GM19328 (cell line): ENCODE data around the gene RAD23B.

ENCODE experiments used
- ATAC-seq: cut with Tn5 transposase; IDR thresholded peaks from one replicate; pipeline ENCODE4 v1.9.1; 2021; ENCODE audit warnings: mild to moderate bottlenecking, moderate library complexity; ENCODE audit not compliant: unreplicated experiment

RAD23B gene

GRCh38 chr9:107334103-107334776 lies 51.2 kb downstream of the RAD23B start:
- ATAC-seq, result no peak

DNA sequence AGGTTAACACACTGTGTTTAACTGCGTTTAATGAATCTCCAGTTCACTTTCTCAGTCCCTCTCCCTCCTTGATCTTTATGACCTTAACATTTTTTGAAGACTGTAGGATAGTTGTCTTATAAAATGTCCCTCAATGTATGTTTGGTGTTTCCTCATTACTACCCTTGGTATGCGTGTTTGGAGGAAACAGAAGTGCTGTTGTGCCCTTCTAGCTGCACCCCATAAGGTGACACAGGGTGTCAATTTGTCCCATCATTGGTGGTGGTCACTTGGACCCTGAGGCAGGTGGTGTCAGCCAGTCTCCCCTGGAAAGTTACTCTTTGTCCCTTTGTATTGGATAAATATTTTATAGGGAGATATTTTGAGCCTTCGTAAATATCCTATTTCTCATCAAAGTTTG lies 52.3 kb downstream of the RAD23B start:
- ATAC-seq, result no peak

DNA sequence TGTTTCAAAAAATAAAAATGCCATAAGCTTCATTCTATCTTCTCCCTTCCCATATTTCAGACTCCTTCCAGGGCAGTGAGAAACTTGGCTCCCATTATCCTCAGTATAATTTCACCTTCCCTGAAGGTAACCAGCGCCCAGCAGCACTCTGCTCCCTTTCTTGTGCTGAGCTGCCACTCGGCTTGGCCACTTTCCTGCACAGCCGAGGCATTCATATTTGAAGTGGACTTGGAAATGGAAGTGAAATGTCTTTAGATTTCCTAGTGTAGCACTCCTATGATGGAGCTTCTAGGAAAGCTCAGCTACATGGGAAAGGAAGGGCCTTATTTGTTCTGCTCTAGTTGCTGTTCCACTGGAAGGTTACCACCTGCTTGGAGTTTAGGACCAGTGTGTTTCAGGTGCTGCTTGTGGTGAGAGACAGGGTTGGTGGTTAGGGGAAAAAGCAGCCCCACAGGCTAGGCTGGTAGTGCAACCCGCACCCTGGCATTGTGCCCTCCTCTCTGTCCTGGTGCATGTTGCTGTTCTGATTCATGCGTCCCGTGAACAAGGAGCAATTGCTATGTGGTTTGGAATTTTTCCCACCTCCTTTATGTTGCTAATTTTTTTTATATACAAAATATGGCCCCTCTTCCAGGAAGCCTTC lies 53.8 kb downstream of the RAD23B start:
- ATAC-seq, result no peak

DNA sequence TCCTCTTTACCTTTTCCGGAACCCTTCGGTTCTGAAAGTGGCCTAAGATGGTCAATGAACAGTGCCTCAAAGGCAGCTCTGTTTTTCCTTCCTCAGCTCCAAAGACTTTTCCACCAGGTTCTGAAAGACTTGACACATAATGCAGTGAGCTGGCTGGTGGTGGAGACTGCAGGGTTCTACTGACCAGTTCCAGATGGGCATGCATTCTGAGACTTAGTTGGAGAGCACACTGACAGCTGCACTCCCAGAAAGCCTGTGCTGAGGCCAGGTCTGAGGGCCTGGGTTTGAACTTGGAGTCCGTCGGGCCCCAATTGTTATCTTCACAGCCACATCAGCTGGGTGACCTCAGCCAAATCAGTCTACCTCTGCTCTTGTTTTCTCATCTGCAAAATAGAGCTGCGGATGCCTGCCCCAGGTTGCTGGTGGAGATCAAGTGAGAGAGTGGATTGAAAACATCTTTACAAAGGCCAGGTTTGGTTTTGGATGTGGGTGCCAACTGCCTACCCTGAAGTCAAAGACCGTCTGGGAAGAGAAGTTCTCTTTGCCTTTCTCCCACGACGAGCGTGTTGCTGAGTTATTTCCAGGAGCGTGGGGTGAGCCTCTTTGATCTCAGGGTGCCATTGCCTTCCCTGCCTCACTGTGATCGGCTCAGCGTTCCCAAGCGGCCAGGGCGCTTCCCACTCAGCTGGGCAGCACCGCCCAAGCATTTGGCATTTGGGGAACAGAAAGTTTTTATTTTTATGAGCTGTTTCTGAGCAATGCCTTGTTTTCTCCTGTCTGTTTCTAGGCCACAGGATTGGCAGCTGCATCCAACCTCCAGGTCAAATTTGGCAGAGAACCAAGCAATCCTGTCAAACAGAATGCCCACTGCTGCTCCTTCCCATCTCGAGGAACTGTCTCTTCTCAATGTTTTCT lies 54.9 kb downstream of the RAD23B start:
- no peak for ATAC-seq

DNA sequence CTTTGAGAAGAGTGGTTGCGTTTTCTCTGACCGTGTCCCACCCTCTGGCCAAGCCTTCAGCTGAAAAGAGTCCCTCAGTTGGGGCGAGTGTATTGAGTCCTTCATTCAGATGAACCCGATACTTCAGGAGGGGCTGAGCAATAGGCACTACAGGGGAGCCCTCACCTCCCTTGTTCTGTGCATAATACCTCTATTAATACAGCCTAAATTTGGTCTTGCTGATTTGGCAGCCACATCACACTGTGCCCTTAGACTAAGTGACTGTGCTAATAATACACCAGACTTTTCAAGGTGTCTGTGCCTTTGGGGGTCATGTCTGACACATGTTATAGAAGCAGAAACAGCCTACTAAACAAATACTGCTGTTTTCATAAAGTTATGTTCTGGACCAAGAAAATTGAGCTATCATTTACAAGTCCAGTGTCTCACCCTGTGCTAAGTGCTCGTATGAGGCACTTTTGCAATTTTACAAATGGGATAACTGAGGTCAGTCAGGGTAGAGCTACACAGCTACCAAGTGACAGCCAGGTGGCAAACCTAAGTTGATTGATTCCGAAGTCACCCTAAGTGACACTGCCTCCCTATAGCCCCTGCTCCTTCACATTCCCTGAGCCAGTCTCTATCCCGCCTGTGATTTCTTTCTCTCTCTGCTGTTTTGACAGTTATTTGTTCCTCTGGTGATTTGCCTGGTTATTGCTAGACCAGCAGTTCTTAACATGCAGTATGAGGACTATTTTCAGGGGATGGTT lies 56.0 kb downstream of the RAD23B start:
- no peak for ATAC-seq

- peak; percentile 74 for ATAC-seq
These were observed 58.0 kb downstream of the RAD23B start for GRCh38 chr9:107340920-107341632.

DNA sequence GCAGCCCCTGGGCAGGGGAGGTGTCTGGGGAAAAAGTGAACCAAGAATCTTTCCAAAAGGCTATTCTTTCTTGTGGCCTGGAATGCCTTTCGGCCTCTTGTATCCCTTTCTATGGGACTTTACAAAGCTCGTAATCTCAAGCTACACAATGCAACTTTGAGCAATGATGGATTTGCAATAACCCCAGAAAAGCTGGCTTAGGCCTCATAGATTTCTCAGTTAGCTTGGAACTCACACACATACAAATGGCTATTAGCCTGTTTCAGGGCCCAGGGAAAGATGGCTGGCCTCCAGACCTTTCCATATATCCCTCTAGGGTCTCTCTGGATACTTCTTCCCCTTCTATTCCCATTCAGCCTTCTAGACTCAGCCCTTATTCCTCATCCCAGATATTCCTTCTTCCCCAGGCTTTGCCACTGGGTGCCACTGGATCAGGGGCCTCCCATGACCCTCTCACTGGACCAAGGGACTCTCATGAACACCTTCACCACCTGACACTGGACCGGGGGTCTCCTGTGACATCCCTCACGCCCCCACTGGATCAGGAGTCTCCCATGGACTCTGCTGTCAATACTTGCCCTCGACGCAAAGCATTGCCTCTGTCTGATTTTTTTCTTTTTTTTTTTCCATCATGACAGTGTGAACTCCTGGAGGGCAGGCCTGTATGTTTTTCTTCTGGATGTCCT lies 59.5 kb downstream of the RAD23B start:
- ATAC-seq, result no peak

DNA sequence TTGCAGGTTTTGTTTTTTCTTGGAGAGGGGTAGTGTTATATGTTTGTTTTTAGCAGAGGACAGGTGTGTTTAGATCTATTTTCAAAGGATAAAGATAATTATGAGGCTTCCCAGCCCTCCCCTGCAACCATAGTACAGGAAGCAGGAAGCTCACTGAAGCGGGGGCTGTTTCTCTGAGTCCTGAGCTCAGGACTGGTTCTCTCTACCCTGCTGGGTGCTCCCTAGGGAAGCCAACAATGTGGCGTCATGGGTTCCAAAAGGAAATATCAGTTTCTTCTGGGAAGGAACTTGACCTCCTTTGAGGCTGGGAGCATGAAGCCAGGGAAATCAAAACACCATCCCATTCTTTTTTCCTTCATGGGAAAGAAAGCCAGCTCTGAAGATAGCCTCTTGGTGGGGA lies 62.2 kb downstream of the RAD23B start:
- ATAC-seq, result no peak

DNA sequence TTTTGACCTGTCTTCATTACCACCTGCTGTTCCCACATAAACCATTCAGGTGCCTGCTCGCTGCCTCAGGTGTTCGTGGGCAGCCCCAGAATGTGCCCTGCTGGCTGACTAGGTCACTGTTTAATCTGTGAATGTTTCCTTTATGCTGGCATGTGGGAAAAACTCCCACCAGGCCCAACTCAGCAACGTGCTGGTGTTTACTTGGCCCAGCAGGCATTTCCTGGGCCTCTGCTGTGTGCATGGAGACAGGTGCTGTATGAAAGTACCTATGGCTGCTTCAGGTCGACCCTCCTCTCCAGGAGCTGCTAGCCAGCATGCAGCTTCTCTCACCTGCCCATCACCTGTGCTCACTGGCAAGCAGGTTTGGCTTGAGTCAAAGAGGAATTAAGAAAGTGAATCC lies 65.8 kb downstream of the RAD23B start:
- ATAC-seq, result no peak

- no peak for ATAC-seq
These were observed 67.4 kb downstream of the RAD23B start for GRCh38 chr9:107350443-107350842.

DNA sequence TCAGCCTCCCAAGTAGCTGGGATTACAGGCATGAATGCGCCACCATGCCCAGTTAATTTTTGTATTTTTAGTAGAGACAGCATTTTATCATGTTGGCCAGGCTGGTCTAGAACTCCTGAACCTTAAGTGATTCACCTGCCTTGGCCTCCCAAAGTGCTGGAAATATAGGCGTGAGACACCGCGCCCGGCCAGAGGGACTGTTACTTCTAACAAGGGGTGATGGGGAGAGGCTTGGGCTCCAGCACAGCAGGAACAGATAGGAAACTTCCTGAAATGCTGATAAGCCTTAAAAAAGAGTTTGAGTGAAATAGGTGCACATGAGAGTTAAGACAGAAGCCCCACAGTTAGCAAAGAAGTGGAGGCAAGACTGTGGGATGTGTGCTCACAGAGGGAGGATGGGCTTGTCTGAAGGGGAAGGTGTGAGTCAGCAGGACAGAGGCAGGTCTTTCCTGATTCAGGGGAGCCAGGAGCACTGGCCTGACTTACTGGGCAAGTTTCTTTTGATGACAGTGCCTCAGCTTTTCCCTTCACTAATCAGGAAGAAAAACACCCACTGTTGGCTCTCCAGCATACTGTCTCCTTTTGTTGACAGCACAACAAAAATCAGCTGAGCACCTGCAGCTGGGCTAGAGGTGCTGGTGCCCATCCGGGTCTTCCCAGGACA lies 68.4 kb downstream of the RAD23B start:
- ATAC-seq, result no peak

GRCh38 chr9:107355394-107355793 lies 72.3 kb downstream of the RAD23B start:
- ATAC-seq, result no peak

GRCh38 chr9:107358986-107359385 lies 75.9 kb downstream of the RAD23B start:
- no peak for ATAC-seq

- no peak for ATAC-seq
These were observed 77.0 kb downstream of the RAD23B start for GRCh38 chr9:107360098-107360497.

DNA sequence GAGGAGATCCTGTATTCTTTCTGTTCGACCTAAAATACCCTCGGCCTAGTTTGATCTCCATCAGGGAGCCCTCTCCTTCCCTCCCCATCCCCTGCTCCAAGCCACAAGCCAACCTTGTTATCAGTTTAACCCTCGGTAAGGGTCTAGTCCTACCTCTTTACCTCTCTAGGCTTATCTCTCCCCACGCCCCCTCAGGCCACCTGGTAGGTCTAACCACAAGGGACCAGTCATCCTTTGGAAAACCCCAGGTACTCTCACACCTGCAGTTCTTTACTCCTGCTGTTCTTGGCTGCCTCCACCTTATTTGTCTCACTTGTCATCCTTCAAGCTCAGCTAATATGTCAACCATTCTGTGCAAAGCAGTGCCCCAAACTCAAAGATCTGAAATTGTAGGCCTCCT lies 78.7 kb downstream of the RAD23B start:
- ATAC-seq, result no peak

GRCh38 chr9:107363516-107364152 lies 80.6 kb downstream of the RAD23B start:
- no peak for ATAC-seq

GRCh38 chr9:107367727-107368502 lies 84.8 kb downstream of the RAD23B start:
- no peak for ATAC-seq

GRCh38 chr9:107368696-107369095 lies 85.6 kb downstream of the RAD23B start:
- no peak for ATAC-seq
